HG03139 (cell line): ENCODE results near the gene IGSF21.

Experiments used
- ATAC-seq: cut with Tn5 transposase; IDR thresholded peaks from one replicate; pipeline ENCODE4 v1.9.1; 2021; ENCODE audit not compliant: unreplicated experiment

The IGSF21 gene

GRCh38 chr1:18175051-18175450, 67.5 kb downstream of the IGSF21 start:
- no peak for ATAC-seq

- ATAC-seq: no peak
Observed at GRCh38 chr1:18175530-18176377, 68.2 kb downstream of the IGSF21 start.

- ATAC-seq: no peak
Observed at GRCh38 chr1:18176619-18177018, 69.0 kb downstream of the IGSF21 start.

GRCh38 chr1:18178111-18178510, 70.5 kb downstream of the IGSF21 start:
- ATAC-seq: no peak

GRCh38 chr1:18179009-18179408, 71.4 kb downstream of the IGSF21 start:
- ATAC-seq: no peak

- no peak for ATAC-seq
Observed at GRCh38 chr1:18182398-18183160, 75.0 kb downstream of the IGSF21 start.

GRCh38 chr1:18183533-18183932, 75.9 kb downstream of the IGSF21 start:
- no peak for ATAC-seq

- ATAC-seq: no peak
Observed at GRCh38 chr1:18187054-18187453, 79.5 kb downstream of the IGSF21 start.

GRCh38 chr1:18188820-18189517, 81.4 kb downstream of the IGSF21 start:
- no peak for ATAC-seq

- ATAC-seq: no peak
Observed at GRCh38 chr1:18190598-18190997, 83.0 kb downstream of the IGSF21 start.

- no peak for ATAC-seq
Observed at GRCh38 chr1:18191037-18191436, 83.4 kb downstream of the IGSF21 start.

- no peak for ATAC-seq
Observed at GRCh38 chr1:18191481-18192155, 84.0 kb downstream of the IGSF21 start.

GRCh38 chr1:18192182-18192581, 84.6 kb downstream of the IGSF21 start:
- ATAC-seq: no peak

- no peak for ATAC-seq
Observed at GRCh38 chr1:18192974-18193373, 85.4 kb downstream of the IGSF21 start.

- no peak for ATAC-seq
Observed at GRCh38 chr1:18197299-18197698, 89.7 kb downstream of the IGSF21 start.

GRCh38 chr1:18198260-18198659, 90.7 kb downstream of the IGSF21 start:
- ATAC-seq: no peak

GRCh38 chr1:18199462-18199861, 91.9 kb downstream of the IGSF21 start:
- ATAC-seq: no peak

GRCh38 chr1:18200136-18200717, 92.6 kb downstream of the IGSF21 start:
- no peak for ATAC-seq

- ATAC-seq: no peak
Observed at GRCh38 chr1:18200918-18201317, 93.3 kb downstream of the IGSF21 start.

- no peak for ATAC-seq
Observed at GRCh38 chr1:18201997-18202719, 94.6 kb downstream of the IGSF21 start.
